Peyer's patch (tissue), 4 donors: Measurements from ENCODE around the gene TUBA3C. TPM values are rescaled to one million over a fixed set of nuclear protein-coding genes. Genes with fewer than 3 reads are reported as not detected.

Experiments used
- DNase-seq, 3 donors: peaks; one replicate each; pipeline ENCODE4 v3.0.0-alpha.2; 2017 to 2019
- H3K27ac ChIP-seq, 4 donors: fragments of 200-600 bp; sonication (generic); one replicate each; pipeline ENCODE4 v1.5.1; 2016 to 2019
- H3K27me3 ChIP-seq, 2 donors: fragments of 200-600 bp; sonication (generic); one replicate each; pipeline ENCODE4 v1.5.1; 2019
- H3K36me3 ChIP-seq, 3 donors: fragments of 200-600 bp; sonication (generic); one replicate each; pipeline ENCODE4 v1.5.1; 2016 to 2019
- H3K4me1 ChIP-seq, 4 donors: fragments of 200-600 bp; sonication (generic); one replicate each; pipeline ENCODE4 v1.5.1; 2016 to 2019
- H3K4me3 ChIP-seq, 4 donors: fragments of 200-600 bp; sonication (generic); 1 replicate in 3 of 4; 2 replicates in 1 of 4; pipeline ENCODE4 v1.5.1; 2016 to 2019; ENCODE audit warnings: mild to moderate bottlenecking in 1 of 4
- H3K9me3 ChIP-seq, 4 donors: fragments of 200-600 bp; sonication (generic); one replicate each; pipeline ENCODE4 v1.5.1; 2016 to 2019; ENCODE audit warnings: mild to moderate bottlenecking in 1 of 4
- POLR2A ChIP-seq, 2 donors: fragments of 450-650 bp; IDR thresholded peaks; one replicate each; pipeline ENCODE4 v1.5.1; 2017; ENCODE audit warnings: antibody characterized with exemption in 2 of 2, mild to moderate bottlenecking in 2 of 2, moderate library complexity in 2 of 2
- small RNA-seq, 2 donors: library from RNA; depleted of rRNA; stranded (forward); fragments of <200 nt; gene quantifications; one replicate each; pipeline ENCODE3, GENCODE V24; 2016
- total RNA-seq, 4 donors: library from RNA; depleted of rRNA; stranded (reverse); fragments of >200 nt; gene quantifications; one replicate each; pipeline ENCODE4 v1.1.0, GENCODE V29; 2016
- TF ChIP-seq, protein P1 (sequence below), 6 experiments: fragments of 450-650 bp in 4 of 6; fragments of 200-600 bp in 2 of 6; sonication (generic) in 1 of 6; IDR thresholded peaks; one replicate each; pipeline ENCODE4 v1.5.1; 2017 to 2019; ENCODE audit warnings: antibody characterized with exemption in 6 of 6, mild to moderate bottlenecking in 3 of 6, moderate library complexity in 1 of 6

The TUBA3C gene
- total RNA-seq, 4 donors from 2014 or later = not detected

DNA sequence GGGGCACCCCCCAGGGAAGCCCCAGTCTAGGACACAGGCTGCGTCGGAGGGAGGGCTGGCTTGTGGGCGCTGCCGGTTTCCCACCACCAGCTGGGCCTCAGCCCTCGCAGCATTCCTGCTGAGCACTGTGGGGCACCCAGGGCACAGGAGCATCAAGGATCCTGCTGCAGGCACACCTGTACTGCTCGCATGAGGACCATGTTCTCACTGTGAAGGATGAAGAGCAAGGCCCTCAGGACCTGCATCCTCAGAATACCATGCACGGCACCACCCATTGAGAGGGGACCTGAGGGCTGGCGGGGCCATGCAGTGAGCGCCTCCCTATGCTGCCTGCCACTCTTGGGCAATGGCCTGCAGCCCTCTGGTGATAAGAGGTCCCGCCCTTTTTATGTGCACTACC, 31.4 kb downstream of the TUBA3C start:
- Histone ChIP-seq H3K9me3 (no peaks in the 10 kb centered on the region), H3K27ac (no peak overlapping the region), H3K36me3 (no peaks in the 10 kb centered on the region), H3K4me3 (no peak overlapping the region), H3K27me3 (no peaks in the 10 kb centered on the region), H3K4me1 (no peaks in the 10 kb centered on the region)
- DNase-seq = no peak
- no peak for TF ChIP-seq POLR2A (IDR thresholded peaks at IDR 0.05)
- TF ChIP-seq, protein P1, sequence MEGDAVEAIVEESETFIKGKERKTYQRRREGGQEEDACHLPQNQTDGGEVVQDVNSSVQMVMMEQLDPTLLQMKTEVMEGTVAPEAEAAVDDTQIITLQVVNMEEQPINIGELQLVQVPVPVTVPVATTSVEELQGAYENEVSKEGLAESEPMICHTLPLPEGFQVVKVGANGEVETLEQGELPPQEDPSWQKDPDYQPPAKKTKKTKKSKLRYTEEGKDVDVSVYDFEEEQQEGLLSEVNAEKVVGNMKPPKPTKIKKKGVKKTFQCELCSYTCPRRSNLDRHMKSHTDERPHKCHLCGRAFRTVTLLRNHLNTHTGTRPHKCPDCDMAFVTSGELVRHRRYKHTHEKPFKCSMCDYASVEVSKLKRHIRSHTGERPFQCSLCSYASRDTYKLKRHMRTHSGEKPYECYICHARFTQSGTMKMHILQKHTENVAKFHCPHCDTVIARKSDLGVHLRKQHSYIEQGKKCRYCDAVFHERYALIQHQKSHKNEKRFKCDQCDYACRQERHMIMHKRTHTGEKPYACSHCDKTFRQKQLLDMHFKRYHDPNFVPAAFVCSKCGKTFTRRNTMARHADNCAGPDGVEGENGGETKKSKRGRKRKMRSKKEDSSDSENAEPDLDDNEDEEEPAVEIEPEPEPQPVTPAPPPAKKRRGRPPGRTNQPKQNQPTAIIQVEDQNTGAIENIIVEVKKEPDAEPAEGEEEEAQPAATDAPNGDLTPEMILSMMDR (IDR thresholded peaks at IDR 0.05) = no peak

DNA sequence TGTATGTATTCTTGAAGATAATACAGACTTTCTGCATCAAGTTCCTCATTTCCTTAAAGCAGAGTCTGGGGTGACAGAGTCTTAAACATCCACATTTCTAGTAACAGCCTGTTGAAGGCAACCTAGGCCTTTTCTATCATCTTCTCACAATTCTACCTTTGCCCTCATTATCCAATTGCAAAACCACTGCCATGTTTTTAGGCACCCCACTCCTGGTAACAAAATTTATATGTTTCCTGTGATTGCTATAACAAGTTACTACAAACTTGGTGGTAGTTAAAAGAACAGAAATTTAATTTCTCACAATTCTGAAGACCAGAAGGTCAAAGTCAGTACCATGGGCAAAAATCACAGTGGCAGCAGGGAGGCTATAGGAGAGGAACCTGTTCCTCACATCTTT, 33.1 kb downstream of the TUBA3C start:
- H3K36me3 ChIP-seq = no peaks in the 10 kb centered on the region

More for the DNA sequence above, 33.1 kb downstream of the TUBA3C start:
- Histone ChIP-seq H3K27me3 (no peaks in the 10 kb centered on the region), H3K9me3 (no peaks in the 10 kb centered on the region), H3K4me1 (no peaks in the 10 kb centered on the region), H3K4me3 (no peak overlapping the region), H3K27ac (no peak overlapping the region)
- no peak for DNase-seq
- TF ChIP-seq POLR2A (IDR thresholded peaks at IDR 0.05) = no peak
- TF ChIP-seq, protein P1 (IDR thresholded peaks at IDR 0.05) = no peak

Small RNA genes within 50 kb of the gene (small RNA-seq; reads per million reads assigned to genes)
- gene AL139327.4 = 0 reads per million in 2 donors
